ENCODE measurements around the gene SLC16A2.

DNA sequence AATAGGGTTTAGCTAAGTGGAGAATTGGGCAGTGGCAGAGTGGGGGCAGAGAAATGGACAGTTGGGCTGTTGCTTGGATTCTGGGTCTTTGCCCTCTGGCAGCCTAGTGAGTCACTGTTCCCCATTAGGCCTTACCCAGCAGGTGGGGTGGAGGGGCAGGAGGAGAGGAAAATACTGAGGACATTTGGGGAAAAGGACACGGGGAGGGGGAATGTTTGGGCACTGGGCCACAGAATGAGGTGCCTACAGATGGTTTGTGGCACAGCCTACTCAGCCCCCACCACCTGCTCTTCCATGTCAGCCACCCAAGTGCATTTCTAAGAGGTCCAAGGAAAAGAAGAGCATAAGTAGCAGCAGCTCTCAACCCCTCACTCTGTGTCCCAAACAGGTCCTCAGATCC lies 13.0 kb downstream of the SLC16A2 start:
- TF ChIP-seq, protein P1, sequence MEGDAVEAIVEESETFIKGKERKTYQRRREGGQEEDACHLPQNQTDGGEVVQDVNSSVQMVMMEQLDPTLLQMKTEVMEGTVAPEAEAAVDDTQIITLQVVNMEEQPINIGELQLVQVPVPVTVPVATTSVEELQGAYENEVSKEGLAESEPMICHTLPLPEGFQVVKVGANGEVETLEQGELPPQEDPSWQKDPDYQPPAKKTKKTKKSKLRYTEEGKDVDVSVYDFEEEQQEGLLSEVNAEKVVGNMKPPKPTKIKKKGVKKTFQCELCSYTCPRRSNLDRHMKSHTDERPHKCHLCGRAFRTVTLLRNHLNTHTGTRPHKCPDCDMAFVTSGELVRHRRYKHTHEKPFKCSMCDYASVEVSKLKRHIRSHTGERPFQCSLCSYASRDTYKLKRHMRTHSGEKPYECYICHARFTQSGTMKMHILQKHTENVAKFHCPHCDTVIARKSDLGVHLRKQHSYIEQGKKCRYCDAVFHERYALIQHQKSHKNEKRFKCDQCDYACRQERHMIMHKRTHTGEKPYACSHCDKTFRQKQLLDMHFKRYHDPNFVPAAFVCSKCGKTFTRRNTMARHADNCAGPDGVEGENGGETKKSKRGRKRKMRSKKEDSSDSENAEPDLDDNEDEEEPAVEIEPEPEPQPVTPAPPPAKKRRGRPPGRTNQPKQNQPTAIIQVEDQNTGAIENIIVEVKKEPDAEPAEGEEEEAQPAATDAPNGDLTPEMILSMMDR (IDR thresholded peaks at IDR 0.05) = no peak
- TF ChIP-seq EP300 (IDR thresholded peaks at IDR 0.05) = no peak

Data from ovary (tissue), 3 donors.